ENCODE results near the gene WFDC8.

DNA sequence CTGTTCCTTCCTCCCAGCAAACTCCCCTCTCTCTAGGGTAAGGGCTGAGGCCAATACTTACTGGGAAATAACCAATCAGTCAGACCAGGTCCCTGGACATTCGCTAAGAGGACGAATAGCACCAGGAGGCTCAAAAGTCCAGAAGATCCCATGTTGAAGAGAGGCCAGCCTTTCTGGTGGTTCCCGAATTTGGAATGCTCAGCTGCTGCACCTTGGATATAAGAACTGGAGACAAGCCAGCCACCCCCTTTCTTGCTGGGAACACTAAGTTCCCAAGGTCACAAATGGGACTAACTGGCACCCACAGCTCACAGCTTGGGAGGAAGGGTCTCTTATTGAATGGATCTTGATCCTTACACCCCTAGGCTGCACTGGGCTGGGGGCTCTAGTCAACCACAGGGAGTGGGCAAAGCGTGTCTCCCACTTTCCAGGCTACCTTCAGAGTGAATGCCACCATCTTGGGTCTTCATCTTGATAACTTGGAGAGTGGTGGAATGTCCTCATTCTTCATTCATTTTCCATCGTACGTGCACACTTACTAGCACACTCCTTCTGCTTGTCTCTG, 31.8 kb downstream of the WFDC8 start, which contains the start of gene EPPIN:
- TF ChIP-seq, protein P1, sequence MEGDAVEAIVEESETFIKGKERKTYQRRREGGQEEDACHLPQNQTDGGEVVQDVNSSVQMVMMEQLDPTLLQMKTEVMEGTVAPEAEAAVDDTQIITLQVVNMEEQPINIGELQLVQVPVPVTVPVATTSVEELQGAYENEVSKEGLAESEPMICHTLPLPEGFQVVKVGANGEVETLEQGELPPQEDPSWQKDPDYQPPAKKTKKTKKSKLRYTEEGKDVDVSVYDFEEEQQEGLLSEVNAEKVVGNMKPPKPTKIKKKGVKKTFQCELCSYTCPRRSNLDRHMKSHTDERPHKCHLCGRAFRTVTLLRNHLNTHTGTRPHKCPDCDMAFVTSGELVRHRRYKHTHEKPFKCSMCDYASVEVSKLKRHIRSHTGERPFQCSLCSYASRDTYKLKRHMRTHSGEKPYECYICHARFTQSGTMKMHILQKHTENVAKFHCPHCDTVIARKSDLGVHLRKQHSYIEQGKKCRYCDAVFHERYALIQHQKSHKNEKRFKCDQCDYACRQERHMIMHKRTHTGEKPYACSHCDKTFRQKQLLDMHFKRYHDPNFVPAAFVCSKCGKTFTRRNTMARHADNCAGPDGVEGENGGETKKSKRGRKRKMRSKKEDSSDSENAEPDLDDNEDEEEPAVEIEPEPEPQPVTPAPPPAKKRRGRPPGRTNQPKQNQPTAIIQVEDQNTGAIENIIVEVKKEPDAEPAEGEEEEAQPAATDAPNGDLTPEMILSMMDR (conservative IDR thresholded peaks at IDR 0.05; ENCODE audit: low read length): no peak
- no peak for TF ChIP-seq EZH2phosphoT487 (IDR thresholded peaks at IDR 0.05; ENCODE audit: borderline replicate concordance, low read depth, low read length)
